Amniotic stem cell (primary cell): ENCODE data around the gene HDAC3.
A peak's percentile ranks its signal among the peaks of the same experiment; 100 is the strongest.
"Not testable (repeated sequence)": the region's sequence is repeated elsewhere in the genome, so short reads cannot be mapped to it uniquely, and the experiment has no call there.

Experiments used
- DNase-seq: peaks from one replicate; lab custom pipeline; 2025; lab: John Stamatoyannopoulos, UW

HDAC3 gene

DNA sequence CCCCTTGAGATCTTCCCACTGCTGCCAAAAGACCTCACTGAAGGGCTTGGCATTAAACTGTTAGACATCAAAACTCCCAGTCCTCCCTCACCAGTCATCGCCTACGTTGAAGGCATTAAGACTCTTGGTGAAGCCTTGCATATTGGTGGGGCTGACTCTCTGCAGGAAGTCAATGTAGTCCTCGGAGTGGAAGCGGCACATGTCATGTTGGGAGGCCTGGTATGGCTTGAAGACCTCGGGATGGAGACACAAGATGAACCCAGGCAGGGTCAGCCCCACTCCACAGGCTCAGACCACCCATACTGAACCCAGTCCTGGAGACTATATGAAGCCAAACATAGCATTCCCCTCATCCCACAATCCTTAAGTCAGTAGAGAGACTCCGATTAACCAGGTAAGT, 1.9 kb downstream of the HDAC3 start:
- DNase-seq: no peak

DNA sequence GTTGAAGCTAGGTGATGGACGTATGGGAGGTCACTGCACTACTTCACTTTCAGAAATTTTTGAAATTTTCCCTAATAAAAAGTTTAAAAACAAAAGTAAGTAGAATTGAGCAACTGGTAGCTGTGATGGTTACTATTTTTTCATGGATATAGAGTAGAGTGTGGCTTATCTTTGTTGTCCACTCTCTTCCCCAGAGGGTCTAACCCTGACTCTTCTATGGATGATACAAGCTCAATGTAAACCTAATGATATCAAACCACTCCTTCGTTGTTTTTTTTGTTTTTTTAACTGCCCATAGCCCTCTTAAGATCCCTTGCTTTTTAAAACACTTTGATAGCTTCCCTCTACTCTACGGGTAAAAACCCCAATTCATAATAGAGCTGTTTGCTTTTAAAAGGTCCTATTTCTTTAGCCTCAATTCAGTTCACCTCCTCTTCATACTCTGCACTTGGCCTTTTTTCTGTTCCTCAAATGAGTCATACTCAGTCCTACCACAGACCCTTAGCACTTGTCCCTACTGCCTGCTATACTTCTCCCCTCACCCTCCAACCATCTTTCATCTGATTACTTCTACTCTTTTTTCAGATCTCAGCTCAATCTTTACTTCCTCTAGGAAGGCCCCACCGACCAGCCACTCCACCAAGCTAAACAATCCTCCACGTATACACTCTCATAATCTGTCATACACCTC, 2.6 kb downstream of the HDAC3 start:
- DNase-seq: no peak

DNA sequence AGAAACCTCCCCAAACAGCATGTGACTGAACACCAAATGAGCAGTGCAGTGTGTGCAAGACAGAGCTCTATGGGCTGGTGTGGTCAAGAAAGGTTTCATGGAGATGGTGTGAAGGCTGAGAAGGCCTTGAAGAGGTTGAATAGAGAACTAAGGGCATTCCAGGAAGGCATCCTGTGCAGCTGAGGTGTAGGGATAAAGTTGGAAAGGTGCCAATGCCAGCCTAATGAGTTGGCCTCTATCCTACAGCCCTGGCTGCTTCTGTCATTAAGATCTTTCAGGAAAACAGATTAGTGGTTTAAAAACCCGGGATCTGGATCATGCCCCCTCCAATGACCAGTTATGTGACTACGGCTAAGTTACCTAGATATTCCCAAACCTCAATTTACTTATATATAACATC, 4.0 kb downstream of the HDAC3 start:
- DNase-seq: no peak

DNA sequence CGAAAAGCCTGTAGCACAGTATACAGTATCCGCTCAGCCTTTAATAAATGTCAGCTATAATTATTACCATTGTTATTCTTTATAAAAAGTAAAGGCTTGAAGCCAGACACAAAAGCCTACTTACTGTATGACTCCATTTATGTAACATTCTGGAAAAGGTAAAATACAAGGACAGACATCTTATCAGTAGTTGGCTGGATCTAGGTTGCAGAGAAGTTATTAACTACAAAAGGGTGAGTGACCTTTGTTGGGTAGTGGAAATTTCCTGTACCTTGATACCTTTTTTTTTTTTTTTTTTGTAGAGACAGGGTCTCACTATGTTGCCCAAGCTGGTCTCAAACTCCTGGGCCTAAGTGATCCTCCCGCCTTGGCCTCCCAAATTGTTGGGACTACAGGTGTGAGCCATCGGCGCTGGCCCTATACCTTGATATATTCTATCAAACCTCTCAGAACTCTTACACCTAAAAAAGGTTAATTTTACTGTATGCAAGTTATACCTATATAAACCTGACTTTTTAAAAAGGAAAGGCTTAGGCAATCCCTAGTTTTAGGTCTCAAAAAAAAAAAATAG, 6.0 kb downstream of the HDAC3 start:
- DNase-seq: no peak

DNA sequence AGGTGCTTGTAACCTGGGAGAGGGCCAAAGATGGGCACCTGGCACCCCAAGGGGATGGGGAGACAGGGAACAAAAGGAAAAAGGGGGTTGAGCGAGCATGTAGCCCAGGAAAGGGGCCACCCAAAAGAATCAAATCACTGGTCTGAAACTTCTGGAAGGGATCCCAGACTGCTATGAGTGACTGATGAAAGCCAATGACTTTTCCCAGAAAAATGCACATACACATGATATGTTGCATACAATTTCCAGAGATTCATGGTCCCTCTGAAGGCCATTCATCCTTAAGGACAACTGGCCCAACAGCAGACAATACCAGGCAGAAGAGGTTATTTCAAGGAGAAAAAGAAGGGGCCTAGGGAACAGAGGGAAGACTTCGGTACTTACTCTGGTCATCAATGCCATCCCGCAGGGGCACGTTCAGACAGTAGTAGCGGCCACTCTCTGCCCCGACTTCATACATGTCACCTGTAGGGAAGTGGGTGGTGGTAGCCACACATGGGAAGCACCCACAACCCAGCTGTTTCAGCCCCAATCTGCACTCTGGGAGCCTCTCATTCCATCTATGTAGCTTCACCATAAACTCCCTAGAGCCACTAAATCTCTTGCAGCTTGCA, 8.4 kb downstream of the HDAC3 start:
- no peak for DNase-seq

DNA sequence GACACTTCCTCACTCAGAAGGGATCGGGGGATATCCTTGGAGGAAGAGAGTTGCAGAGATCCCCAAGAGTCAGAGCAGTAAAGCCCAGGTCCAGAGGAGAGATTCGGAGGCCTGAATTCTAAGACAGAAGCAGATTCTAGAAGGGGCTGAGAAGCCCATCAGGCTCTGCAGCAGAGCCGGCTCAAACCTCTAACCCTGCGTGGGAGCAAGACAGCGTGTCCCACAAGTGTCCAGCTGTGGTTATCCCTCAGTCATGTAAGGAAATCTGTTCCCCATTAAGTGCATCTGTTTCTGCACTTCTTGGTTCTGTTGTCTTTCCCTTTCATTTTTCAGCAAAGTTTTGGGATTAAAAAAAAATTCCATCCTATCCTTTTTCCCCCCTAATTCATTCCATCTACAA, 13.0 kb downstream of the HDAC3 start:
- DNase-seq: no peak

DNA sequence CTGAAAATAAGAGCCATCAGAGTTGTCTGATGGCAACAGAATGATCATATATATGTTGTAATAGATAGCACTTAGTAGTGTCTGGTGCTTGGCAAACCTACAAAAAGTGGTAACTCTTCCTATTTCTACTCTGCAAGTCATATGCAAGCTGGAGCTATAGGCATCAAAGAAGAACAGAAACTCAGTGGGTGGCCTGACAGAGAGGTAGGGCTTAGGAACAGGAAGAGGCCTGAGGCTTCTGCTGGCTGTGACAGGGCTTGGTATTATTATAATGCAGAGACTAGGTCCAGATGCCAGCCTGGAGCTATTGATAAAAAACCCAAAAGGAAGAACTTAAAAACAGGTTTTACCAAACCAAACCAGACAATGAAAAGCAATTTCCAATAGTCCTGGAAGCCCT, 13.5 kb downstream of the HDAC3 start:
- DNase-seq: no peak

DNA sequence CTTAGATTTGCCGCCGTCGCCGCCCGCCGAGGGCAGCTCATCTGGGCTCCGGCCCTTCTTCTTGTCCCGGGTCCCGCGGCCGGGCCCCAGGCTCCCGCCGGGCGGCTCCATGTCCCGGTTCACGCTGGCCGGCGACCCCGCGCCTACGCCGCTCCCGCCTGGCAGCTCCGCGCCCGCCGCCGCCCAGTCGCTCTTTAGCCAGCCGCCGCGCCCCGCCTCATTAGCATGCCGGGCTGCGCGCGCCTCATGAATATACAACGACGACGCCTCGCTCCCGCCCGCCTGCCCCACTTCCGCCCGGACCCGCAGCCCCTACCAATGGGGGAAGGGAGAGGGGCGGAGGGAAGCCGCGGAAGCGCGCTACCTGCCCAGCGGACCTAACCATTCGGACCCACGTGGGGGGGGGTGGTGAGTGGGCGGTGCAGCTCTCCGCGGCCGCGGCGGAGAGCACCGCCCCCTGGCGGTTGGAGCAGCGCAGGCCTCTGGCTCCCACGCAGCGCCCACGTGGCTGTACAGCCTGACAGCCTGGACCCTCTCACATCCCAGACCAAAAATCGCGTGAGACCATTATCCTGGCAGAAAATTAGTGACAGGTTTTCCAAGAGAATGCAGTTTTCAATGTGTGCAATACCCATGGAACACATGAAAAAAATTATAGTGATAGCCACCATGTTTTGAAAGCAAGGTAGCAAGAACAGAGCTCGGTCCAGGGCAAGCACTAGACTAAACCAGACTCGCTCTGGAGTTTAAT, 17.7 kb downstream of the HDAC3 start, which contains the start of gene DIAPH1:
Gene DIAPH1 (minus strand): TSS at position 197 of the 751 bp plus-strand sequence. CDS start 86 bp downstream, at position 111.
- DNase-seq: peak; percentile 90

DNA sequence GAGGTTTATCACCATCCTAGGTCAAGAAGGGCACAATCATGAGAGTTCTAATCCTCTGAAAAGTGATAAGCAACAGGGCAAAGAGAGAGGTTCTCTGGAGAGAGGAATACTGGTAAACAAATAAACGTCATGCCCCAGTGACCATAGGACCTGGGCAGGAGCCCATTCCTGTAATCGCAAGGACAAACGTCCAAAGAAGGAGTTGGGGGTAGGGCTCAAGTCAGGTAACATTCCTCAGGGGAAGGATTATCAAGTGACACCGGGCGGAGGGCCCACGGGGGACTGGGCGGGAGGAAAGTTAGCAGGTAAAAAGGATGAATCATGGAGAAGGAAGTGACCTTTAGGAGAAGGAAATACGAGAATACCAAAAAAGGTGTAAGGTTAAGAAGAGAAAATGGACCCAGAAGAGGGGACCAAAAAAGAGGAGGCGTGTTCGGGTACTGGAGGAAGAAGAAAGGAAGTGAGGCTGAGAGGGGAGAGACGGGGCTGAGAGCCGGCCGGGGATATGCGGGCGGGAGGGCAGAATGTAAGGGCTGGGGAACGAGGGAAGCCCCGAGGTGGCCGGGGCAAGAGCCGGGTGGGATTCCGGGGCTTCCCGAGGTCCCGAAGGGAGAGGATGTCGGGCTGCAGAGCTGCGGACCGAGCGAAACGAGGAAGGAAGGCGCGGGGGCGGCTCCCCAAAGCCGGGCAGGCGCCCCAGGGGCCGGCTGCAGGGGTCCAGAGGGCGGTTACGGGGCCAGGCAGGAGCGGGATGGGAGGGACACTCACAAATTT, 18.4 kb downstream of the HDAC3 start:
- DNase-seq: no peak

DNA sequence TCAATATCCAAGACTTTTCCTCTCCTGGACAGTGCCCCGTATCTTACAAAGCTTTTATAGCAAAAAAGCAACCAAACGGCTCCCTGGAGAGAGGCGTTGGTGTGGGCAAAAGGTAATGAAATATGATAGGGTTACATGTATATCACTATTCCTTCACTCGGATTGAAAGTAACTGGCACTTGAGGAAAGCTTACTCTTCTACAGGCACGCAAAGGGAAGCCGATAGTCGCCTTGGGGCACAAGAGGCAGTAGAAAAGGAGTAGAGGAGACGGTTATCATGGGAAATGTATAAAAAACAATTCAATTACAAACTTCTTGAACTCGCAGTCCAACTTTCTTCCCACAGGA, 19.0 kb downstream of the HDAC3 start:
- no peak for DNase-seq

DNA sequence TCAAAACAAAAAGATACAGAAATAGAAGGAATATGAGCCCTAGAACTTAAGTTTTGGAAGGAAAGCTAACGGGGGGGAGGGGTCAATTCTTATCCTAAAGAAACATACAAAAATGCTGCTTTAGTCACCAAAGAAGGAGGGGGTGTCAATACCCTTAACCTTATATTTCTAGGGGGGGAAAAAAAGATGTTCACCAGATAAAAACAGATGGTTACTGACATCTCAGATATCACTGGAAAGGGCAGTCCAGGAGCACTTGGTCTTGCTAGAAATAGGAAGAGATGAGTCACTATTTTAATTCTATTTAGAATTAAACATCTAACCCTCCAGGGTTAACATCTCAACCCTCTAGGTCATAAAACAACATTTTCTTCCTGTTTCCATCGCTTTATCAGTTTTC, 19.5 kb downstream of the HDAC3 start:
- no peak for DNase-seq

DNA sequence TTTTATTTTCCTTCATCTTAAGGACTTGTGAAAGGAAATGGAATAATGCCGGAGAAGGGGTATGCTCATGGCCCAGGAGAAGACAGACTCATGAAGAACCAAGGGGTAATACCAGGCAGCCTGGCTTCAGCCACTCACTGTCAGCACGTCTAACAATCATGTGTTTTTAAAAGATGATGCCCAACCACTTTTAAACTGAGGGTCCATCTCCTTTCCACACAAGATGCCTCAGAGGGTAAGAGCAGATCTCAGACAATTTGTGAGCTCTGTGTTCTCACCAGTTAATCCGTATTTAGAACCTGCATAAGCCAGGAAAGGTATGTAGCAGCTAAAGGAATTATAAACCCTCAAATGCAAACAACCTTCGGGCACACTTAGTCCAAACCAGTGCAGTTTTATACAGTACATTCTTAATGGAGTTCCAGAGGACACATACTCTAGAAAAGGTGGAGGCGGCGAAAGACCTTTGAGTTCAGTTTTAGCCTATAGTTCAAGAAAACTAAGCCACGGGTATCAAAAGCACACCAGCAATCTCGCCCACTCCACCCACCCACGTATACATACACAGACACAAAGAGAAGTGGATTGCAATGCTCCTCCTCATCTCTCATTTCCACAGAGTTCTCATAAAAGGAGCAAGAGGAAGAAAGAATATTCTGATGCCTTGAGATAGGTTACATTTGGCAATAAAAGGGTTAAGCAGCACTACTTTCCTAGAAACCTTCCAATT, 20.5 kb downstream of the HDAC3 start:
- no peak for DNase-seq

DNA sequence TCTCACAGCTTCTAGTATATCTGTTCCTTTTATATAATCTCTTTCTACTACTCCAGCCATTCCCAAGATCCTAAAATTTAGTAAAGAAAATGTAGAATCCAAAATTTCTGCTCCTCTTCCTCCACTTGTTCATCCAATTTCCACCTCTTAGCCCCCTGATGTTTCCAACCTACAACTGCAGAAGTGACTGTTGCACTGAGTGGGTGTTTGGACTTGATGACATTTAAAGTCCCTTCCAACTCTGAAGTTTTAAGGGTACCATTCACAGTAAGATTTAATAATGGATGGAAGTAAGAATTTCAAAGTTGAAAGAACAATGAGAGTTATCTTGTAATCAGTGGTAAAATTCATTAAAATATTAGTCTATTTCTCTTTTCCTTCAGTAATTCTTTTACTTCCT, 23.3 kb downstream of the HDAC3 start:
- DNase-seq: no peak

DNA sequence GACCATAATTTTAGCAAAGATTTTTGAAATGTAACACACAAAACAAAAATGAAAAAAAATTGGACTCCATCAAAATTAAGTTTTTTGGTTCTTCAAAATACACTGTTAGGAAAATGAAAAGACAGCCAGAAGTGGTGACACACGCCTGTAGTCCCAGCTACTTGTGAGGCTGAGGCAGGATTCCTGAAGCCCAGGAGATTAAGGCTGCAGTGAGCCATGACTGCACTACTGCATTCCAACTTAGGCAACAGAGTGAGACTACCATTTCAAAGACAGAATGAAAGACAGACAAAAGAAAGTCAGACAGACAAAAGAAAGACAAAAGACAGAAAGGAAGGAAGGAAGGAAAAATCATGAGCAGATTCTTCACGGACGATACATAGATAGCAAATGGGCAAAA, 25.4 kb downstream of the HDAC3 start:
- no peak for DNase-seq

DNA sequence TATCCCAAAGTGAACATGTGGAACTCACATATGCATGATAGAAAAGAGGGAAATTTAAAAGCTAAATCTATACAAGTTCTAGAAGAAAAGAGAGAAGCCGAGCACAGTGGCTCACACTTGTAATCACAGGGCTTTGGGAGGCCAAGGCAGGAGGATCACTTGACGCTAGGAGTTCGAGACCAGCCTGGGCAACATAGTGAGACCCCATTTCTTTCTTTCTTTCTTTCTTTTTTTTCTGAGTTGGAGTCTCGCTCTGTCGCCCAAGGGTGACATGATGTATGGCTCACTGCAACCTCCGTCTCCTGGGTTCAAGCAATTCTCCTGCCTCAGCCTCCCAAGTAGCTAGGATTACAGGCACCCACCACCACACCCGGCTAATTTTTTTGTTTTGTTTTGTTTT, 26.7 kb downstream of the HDAC3 start:
- not testable (repeated sequence) for DNase-seq

DNA sequence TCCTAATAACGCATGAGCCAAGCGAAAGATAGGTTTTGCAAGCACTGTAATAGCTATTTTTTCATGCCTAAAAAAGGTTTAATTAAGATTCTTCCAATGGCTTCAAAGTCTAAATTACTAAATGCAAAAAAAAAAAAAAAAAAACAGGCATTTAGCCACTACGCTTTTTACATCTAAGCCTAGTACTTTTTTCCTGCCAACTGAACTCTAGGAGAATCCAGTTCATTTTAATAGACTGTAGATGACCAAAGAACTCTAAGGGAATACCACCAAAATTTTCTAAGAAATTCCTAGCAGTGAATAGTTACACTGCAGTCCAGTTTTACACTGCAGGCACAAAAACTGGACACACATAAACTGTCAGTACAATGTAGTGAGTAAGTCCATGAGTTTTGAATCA, 27.6 kb downstream of the HDAC3 start:
- no peak for DNase-seq

DNA sequence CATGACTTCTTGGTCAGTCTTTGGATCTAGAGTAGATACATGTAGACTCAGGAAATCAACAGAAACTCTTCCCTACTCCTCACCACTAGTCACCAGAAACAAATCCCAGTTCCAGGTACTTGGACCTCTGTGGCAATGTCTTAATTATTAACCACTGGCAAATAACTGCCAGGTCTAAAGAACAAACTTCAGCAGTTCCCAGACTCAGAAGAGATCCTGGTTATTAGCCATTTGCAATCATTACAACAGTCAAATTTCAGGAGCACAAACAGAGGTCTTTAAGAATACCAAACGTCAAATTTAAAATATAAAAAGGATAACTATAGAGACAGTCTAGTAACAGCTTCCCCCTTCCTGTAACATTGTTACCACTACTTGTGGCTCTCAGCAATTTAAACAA, 28.1 kb downstream of the HDAC3 start:
- no peak for DNase-seq

DNA sequence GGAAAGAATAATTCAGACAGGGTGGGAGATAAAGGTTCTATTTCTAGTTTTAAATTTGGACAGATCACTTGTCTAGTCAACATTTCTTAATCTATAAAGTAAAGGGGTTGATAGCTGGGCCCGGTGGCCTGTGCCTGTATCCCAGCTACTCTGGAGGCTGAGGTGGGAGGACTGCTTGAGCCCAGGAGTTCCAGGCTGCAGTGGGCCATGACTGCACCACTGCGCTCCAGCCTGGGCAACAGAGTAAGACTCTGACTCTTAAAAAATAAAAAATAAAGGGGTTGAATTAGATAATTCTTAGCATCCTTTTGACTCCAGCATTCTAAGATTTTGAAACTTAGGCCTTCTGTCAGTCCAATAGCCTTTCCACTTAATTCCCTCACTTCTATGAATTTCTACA, 28.6 kb downstream of the HDAC3 start:
- DNase-seq: no peak

DNA sequence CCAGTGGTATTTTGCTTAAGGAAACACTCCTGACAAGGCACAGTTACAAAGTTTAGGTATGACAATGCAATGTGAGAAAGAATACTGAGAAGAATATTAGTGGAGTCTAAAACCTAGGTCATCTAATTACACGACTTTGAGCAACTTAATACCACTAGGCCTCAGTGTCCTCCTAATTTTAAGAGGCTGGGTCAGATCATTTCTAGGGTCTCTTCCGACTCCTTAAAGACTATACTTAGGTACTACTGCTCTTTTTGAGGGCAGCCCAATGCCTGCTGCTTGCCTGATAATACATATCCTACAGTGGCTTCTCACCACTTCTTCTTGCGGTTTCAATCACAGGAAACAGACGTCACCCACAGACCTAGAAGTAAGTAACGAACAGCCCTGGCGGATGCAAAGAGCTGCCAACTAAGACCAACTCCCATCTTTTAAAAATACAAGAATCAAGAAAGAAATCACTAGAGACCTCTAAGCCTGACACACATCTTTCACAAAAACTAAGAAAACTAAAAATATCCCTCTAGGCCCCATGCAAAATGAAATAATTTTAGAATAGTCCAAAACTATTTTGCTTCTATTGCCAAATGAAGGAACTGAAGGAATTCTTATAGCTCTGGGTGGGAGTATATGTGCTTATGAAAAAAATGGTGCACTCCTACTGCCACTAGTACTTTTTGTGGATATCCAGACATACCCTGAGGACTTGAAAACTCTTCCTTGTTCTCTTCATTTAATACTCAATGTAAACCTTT, 30.9 kb downstream of the HDAC3 start:
- no peak for DNase-seq

DNA sequence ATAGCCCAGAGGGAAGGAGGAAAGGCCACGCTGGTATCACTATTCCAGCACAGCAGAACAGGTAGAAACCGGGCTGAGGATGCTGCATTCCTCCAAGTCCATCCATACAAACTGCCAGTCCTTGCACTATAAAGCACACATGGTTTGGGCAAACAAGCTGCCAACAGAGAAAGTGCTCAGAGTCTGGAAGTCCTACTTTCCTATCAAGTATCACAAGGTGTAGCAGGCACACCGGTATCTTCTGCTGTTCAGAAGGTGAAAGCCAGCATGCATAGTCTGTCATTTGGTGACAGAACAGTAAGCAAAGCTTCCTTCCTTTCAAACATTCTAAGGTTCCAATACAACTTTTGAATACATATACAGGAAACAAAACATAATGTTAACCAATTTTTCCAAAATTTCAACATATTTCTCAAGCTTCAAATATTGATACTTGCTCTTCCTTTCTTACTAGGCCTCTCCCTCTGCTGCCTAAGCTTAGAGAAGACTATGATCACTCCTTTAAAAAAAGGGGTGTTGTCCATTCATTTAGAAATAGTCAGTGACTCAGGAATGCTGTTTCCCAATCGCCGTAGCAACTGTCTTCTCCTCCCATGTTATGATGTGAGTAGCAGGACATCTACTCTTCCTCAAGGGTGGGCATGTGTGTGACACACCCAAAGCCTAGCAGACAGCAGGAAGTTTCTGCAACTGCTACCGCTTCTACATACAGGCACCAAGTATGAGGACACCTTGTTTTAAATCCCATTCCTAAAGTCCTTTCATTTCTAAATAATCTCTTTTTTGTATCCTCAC, 32.5 kb downstream of the HDAC3 start:
- DNase-seq: peak; percentile 81
